Measurements from ENCODE around the gene ZNF490. TPM values are rescaled to one million over a fixed set of nuclear protein-coding genes. Genes with fewer than 3 reads are reported as not detected.
A peak's percentile ranks its signal among the peaks of the same experiment; 100 is the strongest.

Gene ZNF490
- total and polyA plus RNA-seq, 2 donors from 2014 or later, result 1.0 to 14.3 TPM

GRCh38 chr19:12617646-12618045 is 7.0 kb upstream of the ZNF490 start:
- Histone ChIP-seq H3K4me3 (ENCODE audit: low read length in 3 of 3) (no peak overlapping the region), H3K9me3 (ENCODE audit: control insufficient read depth in 2 of 3, insufficient read depth in 1 of 3, low read length in 3 of 3) (no peaks in the 10 kb centered on the region), H3K36me3 (ENCODE audit: control insufficient read depth in 2 of 3, insufficient read depth in 3 of 3, low read length in 3 of 3) (peaks cover 0 to 5% (median 2%) of the 10 kb centered on the region in 3 donors), H3K27ac (ENCODE audit: low read depth in 2 of 2, low read length in 2 of 2) (no peak overlapping the region), H3K9ac (ENCODE audit: low read length in 3 of 3) (no peak overlapping the region), H3K27me3 (ENCODE audit: control insufficient read depth, insufficient read depth, low read length) (no peaks in the 10 kb centered on the region), H3K4me1 (ENCODE audit: control insufficient read depth in 2 of 3, insufficient read depth in 2 of 3, low read depth in 1 of 3, low read length in 3 of 3) (peaks cover 0 to 5% (median 4%) of the 10 kb centered on the region in 3 donors)
- DNase-seq (no peak), FAIRE-seq (no peak)
- intact Hi-C loops (cut with DNase I), result no loop called here
- no peak for TF ChIP-seq CTCF (IDR thresholded peaks at IDR 0.05; ENCODE audit: borderline replicate concordance, extremely low read depth, insufficient read depth)

DNA sequence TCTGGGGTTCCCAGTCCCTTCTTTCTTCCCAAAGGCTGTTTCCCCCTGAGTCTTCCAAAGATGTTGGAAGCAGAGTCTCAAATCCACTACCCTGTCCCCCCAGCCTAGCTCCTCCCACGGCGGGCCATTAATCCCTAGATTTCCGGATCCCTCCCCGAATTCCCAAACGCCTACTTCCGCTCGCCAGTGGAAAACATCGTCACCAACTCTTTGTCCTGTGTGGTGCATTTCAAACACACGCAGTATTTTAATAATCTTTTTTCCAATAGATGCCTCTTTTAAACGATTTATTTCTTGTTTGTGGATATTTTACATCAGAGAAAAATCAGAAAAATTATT is 717 bp upstream of the ZNF490 start:
- intact Hi-C loops (cut with DNase I), result no loop called here
- no peak for FAIRE-seq

GRCh38 chr19:12607631-12608030 is 3.0 kb downstream of the ZNF490 start:
- no peak for TF ChIP-seq CTCF (IDR thresholded peaks at IDR 0.05; ENCODE audit: borderline replicate concordance, extremely low read depth, insufficient read depth)
- no peak for DNase-seq
- Histone ChIP-seq H3K27ac (ENCODE audit: low read depth in 2 of 2, low read length in 2 of 2) (no peak overlapping the region), H3K9ac (ENCODE audit: low read length in 3 of 3) (no peak overlapping the region), H3K4me3 (ENCODE audit: low read length in 3 of 3) (no peak overlapping the region), H3K36me3 (ENCODE audit: control insufficient read depth in 2 of 3, insufficient read depth in 3 of 3, low read length in 3 of 3) (peaks cover 0 to 5% (median 2%) of the 10 kb centered on the region in 3 donors), H3K4me1 (ENCODE audit: control insufficient read depth in 2 of 3, insufficient read depth in 2 of 3, low read depth in 1 of 3, low read length in 3 of 3) (peaks cover 0 to 5% (median 2%) of the 10 kb centered on the region in 3 donors), H3K27me3 (ENCODE audit: control insufficient read depth, insufficient read depth, low read length) (no peaks in the 10 kb centered on the region), H3K9me3 (ENCODE audit: control insufficient read depth in 2 of 3, insufficient read depth in 1 of 3, low read length in 3 of 3) (no peaks in the 10 kb centered on the region)
- intact Hi-C loops (cut with DNase I), result no loop called here
- no peak for FAIRE-seq

More for the DNA sequence above, 717 bp upstream of the ZNF490 start:
- DNase-seq, result peak; percentile 78 to 95 (median 88)
- Histone ChIP-seq H3K4me1 (ENCODE audit: control insufficient read depth in 2 of 3, insufficient read depth in 2 of 3, low read depth in 1 of 3, low read length in 3 of 3) (peaks cover 0 to 9% (median 2%) of the 10 kb centered on the region in 3 donors), H3K9me3 (ENCODE audit: control insufficient read depth in 2 of 3, insufficient read depth in 1 of 3, low read length in 3 of 3) (no peaks in the 10 kb centered on the region), H3K9ac (ENCODE audit: low read length in 3 of 3) (peak overlapping the region; percentile 80 to 92 (median 87)), H3K27ac (ENCODE audit: low read depth in 2 of 2, low read length in 2 of 2) (peak overlapping the region; percentile 99 to 100), H3K4me3 (ENCODE audit: low read length in 3 of 3) (peak overlapping the region; percentile 83 to 100 (median 97)), H3K27me3 (ENCODE audit: control insufficient read depth, insufficient read depth, low read length) (no peaks in the 10 kb centered on the region), H3K36me3 (ENCODE audit: control insufficient read depth in 2 of 3, insufficient read depth in 3 of 3, low read length in 3 of 3) (peaks cover 0 to 10% (median 4%) of the 10 kb centered on the region in 3 donors)
- TF ChIP-seq CTCF (IDR thresholded peaks at IDR 0.05; ENCODE audit: borderline replicate concordance, extremely low read depth, insufficient read depth), result no peak

DNA sequence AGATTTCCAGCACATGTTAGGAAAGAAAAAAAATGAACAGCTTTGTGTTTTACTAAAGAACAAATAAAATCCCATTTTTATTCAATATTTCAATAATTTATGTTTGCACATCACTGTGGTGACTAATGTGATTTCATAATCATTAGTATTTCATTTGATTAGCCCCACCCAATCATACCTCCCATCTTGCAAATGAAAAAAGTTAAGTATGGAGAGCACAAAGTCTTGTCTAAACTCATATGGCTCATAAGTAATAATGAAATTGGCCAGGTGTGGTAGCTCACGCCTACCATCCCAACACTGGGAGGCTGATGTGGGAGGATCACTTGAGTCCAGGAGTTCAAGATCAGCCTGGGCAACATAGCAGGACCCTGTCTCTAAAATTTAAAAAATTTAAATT is 3.8 kb downstream of the ZNF490 start:
- no peak overlapping the region for H3K4me3 ChIP-seq (ENCODE audit: low read length in 3 of 3)
- H3K9me3 ChIP-seq (ENCODE audit: control insufficient read depth in 2 of 3, insufficient read depth in 1 of 3, low read length in 3 of 3), result no peaks in the 10 kb centered on the region
- no peak for TF ChIP-seq CTCF (IDR thresholded peaks at IDR 0.05; ENCODE audit: borderline replicate concordance, extremely low read depth, insufficient read depth)
- FAIRE-seq, result no peak
- no peak for DNase-seq
- H3K36me3 ChIP-seq (ENCODE audit: control insufficient read depth in 2 of 3, insufficient read depth in 3 of 3, low read length in 3 of 3), result peaks cover 0 to 5% (median 2%) of the 10 kb centered on the region in 3 donors
- no peaks in the 10 kb centered on the region for H3K27me3 ChIP-seq (ENCODE audit: control insufficient read depth, insufficient read depth, low read length)
- H3K4me1 ChIP-seq (ENCODE audit: control insufficient read depth in 2 of 3, insufficient read depth in 2 of 3, low read depth in 1 of 3, low read length in 3 of 3), result peaks cover 0 to 5% (median 0%) of the 10 kb centered on the region in 3 donors
- intact Hi-C loops (cut with DNase I), result no loop called here
- no peak overlapping the region for H3K27ac ChIP-seq (ENCODE audit: low read depth in 2 of 2, low read length in 2 of 2)
- H3K9ac ChIP-seq (ENCODE audit: low read length in 3 of 3), result no peak overlapping the region

All from kidney (tissue), 14 donors.